ENCODE results near the gene TLCD3B. TPM values are rescaled to one million over a fixed set of nuclear protein-coding genes. Genes with fewer than 3 reads are reported as not detected.

The TLCD3B gene
- total and polyA plus RNA-seq, 2 experiments from 2014 or later: 0.36 TPM; not detected in 1

- TF ChIP-seq, protein P1, sequence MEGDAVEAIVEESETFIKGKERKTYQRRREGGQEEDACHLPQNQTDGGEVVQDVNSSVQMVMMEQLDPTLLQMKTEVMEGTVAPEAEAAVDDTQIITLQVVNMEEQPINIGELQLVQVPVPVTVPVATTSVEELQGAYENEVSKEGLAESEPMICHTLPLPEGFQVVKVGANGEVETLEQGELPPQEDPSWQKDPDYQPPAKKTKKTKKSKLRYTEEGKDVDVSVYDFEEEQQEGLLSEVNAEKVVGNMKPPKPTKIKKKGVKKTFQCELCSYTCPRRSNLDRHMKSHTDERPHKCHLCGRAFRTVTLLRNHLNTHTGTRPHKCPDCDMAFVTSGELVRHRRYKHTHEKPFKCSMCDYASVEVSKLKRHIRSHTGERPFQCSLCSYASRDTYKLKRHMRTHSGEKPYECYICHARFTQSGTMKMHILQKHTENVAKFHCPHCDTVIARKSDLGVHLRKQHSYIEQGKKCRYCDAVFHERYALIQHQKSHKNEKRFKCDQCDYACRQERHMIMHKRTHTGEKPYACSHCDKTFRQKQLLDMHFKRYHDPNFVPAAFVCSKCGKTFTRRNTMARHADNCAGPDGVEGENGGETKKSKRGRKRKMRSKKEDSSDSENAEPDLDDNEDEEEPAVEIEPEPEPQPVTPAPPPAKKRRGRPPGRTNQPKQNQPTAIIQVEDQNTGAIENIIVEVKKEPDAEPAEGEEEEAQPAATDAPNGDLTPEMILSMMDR (IDR thresholded peaks at IDR 0.05; ENCODE audit: low read depth, low read length): no peak
- peaks cover 6% of the 10 kb centered on the region for H3K36me3 ChIP-seq
- no peaks in the 10 kb centered on the region for H3K27me3 ChIP-seq
- DNase-seq (ENCODE audit: low read depth in 1 of 2, low spot score in 1 of 2): peak; percentile 96 to 97
- peak within 1 kb of the TSS; percentile 86 for H3K27ac ChIP-seq
- peak within 1 kb of the TSS; percentile 84 for H3K4me3 ChIP-seq
- H3K9me3 ChIP-seq (ENCODE audit: low read depth): no peaks in the 10 kb centered on the region
- no peaks in the 10 kb centered on the region for H3K4me1 ChIP-seq (ENCODE audit: low read depth)
Observed at GRCh38 chr16:29995911-29996765, 34.9 kb downstream of the TLCD3B start, which contains the start of gene INO80E. Gene INO80E, plus strand, starts transcription at chr16:29996241. Its CDS starts 70 bp downstream, at chr16:29996311.

DNA sequence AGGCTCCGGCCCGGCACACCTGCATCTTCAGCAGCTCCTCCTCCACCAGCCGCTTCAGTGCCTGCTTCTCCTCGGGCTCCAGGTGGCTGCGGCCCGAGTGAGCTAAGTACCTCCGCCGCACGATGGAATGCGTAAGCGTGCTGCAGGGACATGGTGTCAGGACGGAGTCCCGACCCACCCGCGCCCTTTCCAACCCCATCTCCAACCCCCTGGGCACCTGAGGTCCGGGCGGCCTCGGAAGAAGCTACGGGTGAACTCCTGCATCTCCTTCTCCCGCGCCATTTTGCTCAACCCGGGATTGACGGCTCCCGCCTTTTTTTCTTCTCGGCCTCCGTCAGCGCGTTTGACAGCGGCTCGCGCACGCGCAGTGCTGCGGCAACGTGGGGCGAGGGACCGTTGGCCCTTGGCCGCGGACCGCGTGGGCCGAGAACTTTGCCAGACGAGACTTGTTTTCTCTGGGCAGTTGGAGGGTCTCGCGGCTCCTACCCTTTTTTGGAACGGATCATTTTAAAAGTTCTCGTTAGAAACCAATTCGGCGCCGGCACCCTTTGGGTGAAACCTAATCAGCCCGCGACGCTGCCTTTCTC is 35.7 kb downstream of the TLCD3B start, which contains the start of gene HIRIP3:
TSS of gene HIRIP3 (minus strand) at position 294 of the 587 bp plus-strand sequence. CDS start at position 282, 12 bp downstream.
- no peaks in the 10 kb centered on the region for H3K27me3 ChIP-seq
- TF ChIP-seq, protein P1 (IDR thresholded peaks at IDR 0.05; ENCODE audit: low read depth, low read length): no peak
- H3K36me3 ChIP-seq: peaks cover 11% of the 10 kb centered on the region
- H3K27ac ChIP-seq: peak within 1 kb of the TSS; percentile 86
- peak; percentile 83 to 91 for DNase-seq (ENCODE audit: low read depth in 1 of 2, low spot score in 1 of 2)
- H3K4me3 ChIP-seq: peak within 1 kb of the TSS; percentile 84
- no peaks in the 10 kb centered on the region for H3K4me1 ChIP-seq (ENCODE audit: low read depth)
- no peaks in the 10 kb centered on the region for H3K9me3 ChIP-seq (ENCODE audit: low read depth)

GRCh38 chr16:29994600-29995323 is 36.3 kb downstream of the TLCD3B start:
- H3K27ac ChIP-seq: peak overlapping the region; percentile 86
- DNase-seq (ENCODE audit: low read depth in 1 of 2, low spot score in 1 of 2): peak in 1 of 2 donors; percentile 53
- no peaks in the 10 kb centered on the region for H3K4me1 ChIP-seq (ENCODE audit: low read depth)

GRCh38 chr16:29993903-29994599 is 37.0 kb downstream of the TLCD3B start:
- H3K4me3 ChIP-seq: no peak overlapping the region
- H3K4me1 ChIP-seq (ENCODE audit: low read depth): no peaks in the 10 kb centered on the region
- H3K9me3 ChIP-seq (ENCODE audit: low read depth): no peaks in the 10 kb centered on the region
- no peak overlapping the region for H3K27ac ChIP-seq
- DNase-seq (ENCODE audit: low read depth in 1 of 2, low spot score in 1 of 2): no peak
- TF ChIP-seq, protein P1 (IDR thresholded peaks at IDR 0.05; ENCODE audit: low read depth, low read length): no peak
- peaks cover 20% of the 10 kb centered on the region for H3K36me3 ChIP-seq
- H3K27me3 ChIP-seq: no peaks in the 10 kb centered on the region

More at GRCh38 chr16:29994600-29995323, 36.3 kb downstream of the TLCD3B start:
- H3K4me3 ChIP-seq: peak overlapping the region; percentile 84
- no peaks in the 10 kb centered on the region for H3K9me3 ChIP-seq (ENCODE audit: low read depth)
- peaks cover 17% of the 10 kb centered on the region for H3K36me3 ChIP-seq
- TF ChIP-seq, protein P1 (IDR thresholded peaks at IDR 0.05; ENCODE audit: low read depth, low read length): no peak
- no peaks in the 10 kb centered on the region for H3K27me3 ChIP-seq

Data from cardiac muscle cell (in vitro differentiated cells and primary cell).